ENCODE data around the gene MTHFD1L.

The MTHFD1L gene

DNA sequence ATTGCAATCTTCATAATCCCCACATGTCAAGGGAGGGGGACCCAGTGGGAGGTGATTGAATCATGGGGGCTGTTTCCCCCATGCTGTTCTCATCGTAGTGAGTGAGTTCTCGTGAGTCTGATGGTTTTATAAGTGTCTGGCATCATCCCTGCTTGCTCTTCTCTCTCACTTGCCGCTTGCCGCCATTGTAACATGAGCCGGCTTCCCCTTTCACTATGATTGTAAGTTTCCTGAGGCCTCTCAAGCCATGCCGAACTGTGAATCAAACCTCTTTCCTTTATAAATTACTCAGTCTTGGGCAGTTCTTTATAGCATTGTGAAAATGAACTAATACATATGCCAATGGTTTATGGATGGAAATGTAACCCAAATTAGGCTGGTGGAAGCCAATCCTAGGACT, 264.8 kb downstream of the MTHFD1L start:
- no peak for DNase-seq

DNA sequence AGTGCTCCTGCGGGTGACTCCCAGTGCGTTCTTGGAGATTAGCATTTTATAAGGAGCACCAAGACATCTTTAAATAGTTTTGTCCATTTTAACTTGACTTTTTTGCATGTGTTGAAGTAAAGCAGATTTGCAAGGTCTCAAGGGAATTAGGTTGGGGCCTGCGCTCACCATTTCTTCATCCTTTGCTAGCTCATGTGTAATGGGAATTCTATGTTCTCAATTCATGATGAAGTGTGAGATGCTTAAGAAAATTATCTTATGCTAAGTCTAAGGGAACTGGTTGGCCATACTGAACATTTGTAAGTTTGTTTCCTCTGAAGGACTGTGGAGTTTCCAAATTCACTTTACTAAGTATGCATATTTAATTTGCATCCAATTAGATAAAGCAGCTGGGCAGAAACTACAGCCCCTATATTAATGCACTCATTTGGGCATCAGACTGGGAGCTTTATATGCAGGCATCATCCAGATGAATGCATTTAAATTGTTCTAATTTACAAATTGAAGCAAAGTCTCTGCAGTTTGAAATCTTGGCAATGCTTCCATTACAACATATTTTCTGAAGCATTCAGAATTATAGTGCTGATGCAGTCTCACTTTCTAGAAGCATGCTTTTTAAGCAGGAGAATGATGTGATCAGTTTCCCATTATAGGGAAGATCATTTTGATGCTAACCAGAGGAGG, 266.0 kb downstream of the MTHFD1L start:
- no peak for DNase-seq

DNA sequence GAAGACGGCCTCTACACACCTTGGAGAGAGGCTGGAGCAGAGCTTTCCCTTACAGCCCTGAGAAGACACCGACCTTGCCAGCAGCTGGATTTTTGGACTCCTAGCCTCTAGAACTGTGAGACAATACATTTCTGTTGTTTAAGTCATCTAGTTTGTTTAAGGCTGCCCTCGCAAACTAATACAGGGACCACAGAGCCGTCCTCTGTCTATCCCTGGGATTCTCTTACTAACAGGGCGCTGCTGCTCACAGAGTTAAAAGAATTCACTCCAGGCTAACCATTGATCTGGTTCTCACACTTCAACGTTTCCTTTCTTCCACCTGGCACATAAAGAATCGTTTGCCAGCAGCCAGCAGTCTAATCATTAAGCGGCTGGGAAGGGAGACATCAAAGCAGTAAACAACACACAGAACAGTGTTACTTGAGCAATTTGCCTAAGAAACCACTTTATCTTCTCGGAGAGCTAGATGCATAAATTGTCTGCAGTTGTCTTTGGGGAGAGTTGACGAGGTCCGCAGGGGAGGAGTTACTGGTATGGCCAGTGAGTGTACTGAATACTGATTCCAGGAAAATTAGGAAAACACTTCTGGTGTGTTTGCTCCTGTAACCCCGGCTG, 270.7 kb downstream of the MTHFD1L start:
- no peak for DNase-seq

DNA sequence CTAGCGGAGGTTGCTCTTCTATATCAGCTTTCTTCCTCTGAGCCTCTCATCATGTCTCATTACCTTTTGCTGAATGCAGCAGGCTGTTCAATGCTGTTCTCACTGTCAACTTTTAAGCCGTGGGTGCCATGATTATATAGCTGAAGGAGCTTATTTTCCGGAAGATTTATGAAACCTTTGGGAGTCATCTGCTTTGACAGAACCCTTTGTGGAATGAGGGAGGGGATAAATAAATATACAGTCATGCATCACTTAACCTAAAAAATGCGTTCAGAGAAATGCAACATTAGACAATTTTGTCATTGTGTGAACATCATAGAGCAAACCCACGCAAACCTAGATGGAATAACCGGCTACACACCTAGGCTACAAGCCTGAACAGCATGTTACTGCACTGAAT, 272.0 kb downstream of the MTHFD1L start:
- DNase-seq: no peak

DNA sequence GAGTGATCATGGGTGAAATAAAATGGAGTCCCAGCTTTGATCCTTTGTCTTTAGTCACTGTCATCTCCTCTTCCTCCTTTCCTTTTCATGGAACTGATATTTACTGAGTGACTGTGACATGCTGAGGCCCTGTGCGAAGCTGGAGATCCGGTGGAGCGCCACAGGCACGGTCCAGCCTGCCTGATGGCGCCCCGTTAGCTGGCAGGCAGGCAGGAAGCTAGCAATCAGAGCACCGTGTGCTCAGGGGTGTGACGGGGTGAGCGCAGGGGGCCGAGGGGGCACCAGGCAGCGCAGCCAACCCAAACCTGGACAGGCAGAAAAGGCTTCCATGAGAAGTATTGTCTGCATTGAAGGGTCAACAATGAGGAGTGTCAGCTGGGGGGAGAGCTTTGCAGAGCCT, 274.0 kb downstream of the MTHFD1L start:
- no peak for DNase-seq

DNA sequence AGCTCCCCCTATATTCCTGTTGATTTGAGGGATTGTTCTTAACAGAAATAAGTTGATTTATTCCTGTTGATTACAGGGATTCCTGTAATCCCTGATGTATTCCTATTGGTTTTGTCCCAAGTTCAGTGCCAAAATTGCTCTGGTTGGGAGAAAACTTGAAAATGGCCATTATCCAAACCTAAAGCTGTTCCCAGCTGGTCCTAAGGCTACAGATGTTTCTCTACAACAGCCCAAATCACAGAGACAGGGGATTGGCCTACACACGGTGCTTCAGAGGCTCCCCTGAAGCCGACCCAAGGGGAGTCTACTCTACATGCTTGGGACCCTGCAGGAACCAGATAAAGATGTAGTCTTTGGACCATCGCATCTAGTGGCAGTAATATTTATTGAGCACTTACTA, 275.3 kb downstream of the MTHFD1L start:
- no peak for DNase-seq

DNA sequence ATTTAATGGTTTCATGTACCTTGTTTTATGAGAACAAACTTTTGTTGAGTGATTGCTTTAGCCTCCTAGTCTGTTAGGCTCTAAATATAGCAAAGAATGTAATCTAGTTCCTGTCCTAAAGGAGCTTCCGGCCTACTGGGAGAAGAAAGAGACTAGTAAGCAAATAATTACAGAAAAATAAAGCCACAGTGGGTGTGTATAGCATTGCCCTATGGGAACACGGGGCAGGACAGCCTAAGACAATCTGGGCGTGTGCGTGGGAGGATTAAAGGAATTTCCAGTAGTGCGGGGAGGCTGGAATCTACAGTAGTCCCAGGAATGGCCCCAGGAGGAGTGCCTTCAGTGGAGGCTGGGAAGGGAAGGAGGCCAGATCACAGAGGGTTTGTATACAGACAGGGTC, 276.2 kb downstream of the MTHFD1L start:
- DNase-seq: no peak

DNA sequence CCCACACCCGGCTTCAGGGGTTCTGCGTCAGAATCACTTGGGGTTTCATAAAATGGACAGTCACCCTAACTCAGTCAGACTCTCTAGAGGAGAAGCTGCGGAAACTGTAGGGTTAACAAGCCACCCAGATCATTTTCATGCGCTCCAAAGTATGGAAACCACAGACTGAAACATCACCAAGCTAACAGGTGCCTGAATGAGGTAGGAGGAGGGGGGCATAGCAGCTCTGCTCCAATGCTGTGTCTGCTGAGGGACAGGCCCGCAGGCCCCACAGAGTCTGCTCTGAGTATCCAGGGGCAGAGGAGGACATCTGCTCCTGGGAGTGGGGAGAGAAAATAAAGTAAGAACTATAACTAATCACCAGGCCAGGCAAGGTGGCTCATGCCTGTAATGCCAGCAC, 277.2 kb downstream of the MTHFD1L start:
- DNase-seq: no peak

DNA sequence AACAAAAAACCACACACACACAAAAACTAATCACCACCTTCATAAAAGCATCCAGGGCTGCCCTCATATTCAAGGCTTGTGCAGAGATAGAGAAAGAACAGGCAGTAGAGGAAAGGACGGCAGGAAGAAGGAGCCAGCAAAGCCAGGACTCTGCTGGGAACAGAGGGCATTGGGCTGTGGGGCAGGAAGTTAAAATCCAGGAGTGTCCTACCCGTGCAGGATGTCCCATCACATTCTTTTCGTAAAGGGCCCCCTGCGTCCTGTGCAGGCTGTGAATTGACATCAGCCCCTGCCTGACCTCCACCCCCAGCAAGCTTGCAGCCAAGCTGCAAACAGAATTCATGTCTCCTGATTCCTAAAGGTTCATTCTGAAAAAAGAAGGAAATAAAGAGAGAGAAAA, 277.8 kb downstream of the MTHFD1L start:
- no peak for DNase-seq

DNA sequence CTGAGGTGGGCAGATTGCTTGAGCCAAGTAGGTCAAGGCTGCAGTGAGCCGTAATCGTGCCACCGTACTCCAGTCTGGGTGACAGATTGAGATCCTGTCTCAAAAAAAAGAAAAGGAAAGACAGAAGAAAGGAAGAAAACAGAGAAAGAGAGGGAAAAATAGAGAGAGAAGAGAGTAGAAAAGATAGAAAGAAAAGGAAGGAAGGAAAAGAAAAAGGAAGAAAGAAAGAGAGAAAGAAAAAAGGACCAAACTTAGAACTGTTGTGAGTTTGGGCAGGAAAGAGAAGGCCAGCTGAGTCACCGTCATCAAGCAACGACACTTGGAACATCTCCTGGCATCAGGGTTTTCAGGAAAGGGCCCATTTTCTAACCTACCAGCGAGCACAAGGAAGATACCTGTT, 278.3 kb downstream of the MTHFD1L start:
- DNase-seq: no peak

DNA sequence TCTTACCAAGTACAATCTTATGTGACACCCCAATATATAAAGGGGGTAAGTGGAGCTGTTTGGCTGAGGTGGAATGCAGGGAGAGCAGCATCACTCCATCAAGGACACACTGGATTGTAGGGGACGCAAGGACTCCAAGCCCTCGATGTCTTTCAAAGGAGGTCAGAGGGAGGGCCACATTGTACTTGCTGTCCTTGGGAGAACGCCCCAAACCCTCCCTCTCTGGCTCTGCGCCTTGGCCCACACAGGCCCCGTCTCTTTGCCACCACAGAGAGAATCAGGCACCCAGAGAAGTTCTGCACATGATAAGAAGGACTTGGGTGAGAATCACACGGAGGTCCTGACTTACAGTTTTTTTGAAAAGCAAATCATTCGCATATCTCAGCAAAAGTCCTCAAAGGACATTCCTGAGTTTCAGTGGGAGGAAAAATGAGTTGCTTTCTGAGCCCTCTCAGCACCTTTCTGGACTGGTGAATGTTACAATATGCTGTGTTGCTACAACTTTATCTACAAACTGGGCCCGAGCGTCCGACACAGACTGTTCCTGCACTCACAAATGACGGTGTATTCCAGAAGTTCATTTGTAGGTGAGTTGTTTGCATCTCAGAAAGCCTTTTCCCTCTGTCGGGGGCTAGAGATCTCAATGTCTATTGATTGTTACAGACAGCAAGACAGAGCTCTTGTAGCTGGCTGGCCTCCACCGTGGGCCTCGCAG, 281.8 kb downstream of the MTHFD1L start:
- DNase-seq: no peak

DNA sequence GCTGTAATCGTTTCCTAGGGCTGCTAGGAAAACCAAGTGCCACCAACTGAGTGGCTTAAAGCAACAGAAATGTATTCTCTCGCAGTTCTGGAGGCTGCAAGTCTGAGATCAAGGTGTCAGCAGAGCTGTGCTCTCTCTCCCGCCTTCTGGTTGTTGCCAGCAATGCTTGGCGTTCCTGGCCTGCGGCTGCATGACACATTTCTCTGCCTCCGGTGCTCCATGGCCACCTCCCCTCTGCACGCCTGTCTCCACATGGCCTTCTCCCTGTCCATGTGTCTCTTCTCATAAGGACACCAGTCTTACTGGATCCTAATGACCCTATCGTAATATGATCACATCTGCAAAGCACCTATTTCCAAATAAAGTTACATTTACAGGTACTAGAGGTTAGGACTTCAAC, 282.6 kb downstream of the MTHFD1L start:
- no peak for DNase-seq

DNA sequence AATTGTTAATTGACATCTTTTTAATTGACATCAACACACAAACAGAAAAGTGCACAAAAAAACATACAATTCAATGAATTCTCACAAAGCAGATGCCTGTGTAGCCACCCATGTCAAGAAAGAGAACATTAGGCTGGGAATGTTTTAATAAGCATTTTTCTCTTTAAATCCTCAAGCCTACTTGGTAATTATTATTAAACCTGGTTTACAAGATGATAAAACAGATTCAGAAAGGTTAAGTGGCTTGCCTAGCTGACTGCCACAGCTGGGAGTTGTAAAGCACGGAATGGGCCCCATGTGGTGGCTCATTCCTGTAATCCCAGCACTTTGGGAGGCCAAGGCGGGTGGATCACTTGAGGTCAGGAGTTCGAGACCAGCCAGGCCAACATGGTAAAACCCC, 284.3 kb downstream of the MTHFD1L start:
- DNase-seq: no peak

All from activated CD8-positive, alpha-beta memory T cell treated with anti-CD3 and anti-CD28 coated beads, Interleukin-2, amount 50 U/mL, for 4 hours (primary cell).